ENCODE results near the gene CCNY.

Gene CCNY

DNA sequence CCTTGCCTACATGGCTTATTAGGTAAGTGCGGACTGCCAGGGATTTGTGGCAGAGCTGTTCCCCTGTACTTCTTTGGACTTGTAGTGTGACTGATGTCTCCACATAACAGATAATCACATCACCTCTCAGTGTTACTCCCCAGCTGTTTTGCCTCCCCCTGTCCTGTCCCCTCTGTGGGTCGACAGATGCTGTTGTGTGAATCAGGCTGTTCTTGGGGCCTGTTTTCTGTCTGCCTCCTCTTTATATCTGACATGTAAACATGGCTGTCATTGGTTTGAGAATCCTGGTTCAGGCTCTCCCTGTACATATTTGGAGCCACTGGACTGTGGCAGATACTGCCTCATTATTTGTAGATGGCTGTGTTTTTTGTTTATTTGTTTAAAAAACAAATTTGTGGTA is 22.7 kb downstream of the CCNY start:
- no peak for DNase-seq

DNA sequence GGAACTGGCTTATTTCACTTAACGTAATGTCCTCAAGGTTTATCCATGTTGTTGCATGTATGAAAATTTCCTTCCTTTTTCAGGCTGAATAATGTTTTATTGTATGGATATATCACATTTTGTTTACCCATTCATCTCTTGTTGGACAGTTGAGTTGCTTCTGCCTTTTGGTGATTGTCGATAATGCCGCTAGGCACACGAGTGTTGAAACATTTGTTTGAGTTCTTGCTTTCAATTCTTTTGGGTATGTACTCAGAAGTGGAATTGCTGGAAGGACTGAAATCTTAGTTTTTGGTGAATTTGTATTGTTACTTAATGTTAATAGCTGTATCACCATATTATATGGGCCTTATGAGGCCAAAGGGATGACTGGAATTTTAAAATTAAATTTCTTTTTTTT is 23.6 kb downstream of the CCNY start:
- DNase-seq, result no peak

DNA sequence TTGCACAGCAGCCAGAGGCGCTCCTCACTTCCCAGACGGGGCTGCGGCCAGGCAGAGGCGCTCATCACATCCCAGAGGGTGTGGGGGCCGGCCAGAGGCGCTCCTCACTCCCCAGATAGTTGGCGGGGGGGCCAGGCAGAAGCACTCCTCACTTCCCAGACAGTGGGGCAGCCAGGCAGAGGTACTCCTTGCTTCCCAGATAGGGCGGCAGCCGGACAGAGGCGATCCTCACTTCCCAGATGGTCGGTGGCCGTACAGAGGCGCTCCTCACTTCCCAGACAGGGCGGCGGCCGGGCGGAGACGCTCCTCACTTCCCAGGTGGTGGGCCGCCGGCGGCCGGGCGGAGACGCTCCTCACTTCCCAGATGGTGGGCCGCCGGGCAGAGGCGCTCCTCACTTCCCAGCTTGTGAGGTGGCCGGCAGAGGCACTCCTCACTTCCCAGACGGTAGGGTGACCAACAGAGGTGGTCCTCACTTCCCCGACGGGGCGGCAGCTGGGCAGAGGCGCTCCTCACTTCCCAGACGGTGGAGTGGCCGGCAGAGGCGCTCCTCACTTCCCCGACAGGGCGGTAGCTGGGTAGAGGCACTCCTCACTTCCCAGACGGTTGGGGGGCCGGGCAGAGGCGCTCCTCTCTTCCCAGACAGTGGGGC is 26.5 kb downstream of the CCNY start:
- no peak for DNase-seq

DNA sequence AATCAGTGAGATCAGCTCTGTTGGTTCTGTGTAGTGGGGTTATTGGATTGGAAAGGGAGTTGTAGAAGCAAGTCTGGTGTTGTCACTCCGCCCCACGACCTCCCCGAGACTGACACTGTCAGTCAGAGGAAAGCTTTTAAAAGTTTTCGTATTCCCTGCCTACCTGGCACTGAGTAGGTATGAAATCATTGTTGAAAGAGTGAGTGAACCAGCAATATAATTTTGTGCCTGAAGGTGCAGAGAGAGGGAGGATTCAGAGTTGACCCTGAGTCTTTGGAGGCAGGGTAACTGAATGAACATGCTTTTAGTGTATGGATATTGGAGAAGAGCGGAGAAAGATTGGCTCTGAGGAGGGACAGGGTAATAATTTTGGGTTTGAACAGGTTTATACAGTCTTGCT is 27.3 kb downstream of the CCNY start:
- DNase-seq, result no peak

DNA sequence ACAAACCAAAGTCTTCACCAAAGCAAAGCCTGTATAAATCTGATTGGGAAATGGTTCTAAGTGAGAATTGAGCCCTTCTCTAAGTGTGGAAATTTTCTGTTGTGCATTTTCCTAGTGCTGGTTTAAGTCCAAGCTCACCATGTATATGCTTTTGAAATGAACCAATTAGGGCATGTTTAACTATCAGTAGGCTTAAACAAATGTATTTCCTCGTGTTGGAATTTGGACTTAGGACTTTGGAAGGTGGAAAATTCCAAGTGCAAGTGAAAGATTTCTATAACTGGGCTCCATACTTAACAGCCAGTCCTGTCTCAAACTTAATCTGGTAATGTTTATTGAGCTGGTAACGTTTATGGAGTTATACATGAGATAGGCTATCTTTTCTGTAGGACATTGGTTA is 28.5 kb downstream of the CCNY start:
- no peak for DNase-seq

DNA sequence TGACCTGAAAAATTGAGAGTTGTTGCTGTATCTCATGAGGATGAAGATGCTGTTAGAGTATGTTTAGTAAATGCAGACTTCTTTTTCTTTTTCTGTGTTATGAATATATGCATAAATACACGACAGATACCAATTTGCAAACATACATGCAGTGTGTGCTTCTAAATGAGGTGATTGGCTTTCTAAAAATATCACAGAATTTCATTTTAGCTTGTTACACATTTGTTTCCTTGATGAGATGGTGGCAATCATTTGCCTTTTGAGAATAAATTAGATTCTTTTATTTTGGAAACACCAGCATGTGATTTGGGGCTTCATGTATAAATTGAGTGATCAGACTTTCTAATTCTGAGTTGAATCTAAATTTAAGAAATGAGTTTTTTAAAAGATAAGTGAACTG is 29.7 kb downstream of the CCNY start:
- no peak for DNase-seq

DNA sequence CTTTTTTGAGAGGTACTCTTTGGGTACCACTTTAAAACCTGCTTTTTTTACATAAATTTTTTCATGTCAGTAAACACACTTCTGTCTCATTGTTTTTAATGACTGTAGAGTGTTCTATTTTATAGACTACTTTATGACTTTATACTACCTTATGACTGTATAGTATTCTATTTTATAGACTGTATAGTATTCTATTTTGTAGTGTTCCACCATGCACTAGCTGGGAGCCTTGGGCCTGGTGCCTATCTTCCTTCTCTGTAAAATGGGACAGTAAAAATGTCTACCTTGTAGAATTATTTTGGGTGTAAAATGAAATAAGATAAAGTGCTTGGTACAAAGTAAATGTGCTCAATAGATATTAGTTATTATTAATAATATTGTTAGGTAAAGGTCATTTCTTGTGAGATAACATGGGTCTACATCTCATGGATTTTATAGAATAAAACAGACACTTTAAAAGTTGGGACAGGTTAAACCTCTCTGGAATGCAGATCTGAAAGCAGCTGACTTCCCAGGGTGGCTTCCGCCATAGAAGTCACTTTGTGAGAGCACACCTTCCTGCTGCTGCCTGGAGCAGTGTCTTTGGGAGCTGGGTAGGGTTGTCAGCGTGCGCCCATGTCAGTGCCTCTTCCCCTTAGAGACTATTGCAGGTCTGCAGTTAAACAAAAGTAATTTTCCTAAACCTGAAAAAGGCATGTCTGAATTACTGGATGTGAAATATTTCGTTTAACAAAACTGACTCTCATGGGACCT is 31.0 kb downstream of the CCNY start:
- no peak for DNase-seq

DNA sequence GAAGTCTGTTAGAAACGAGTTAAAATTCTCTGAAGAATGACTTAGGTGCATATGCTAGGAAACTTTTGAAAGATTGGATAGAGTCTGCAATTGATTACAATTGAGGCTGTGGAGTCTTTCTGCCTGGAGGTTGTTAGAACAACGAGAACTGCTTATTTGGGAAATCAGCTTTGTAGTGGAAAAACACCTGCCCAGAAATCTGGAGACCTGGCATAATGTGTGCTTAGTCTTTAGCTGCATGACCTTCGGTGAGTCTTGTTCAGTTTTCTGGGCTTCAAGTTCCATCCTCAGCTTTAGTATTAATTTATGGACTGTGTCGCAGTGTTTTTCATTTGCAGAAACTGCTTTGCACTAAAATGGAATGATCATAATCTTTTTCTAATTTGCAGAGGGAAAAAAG is 31.7 kb downstream of the CCNY start:
- DNase-seq, result no peak

DNA sequence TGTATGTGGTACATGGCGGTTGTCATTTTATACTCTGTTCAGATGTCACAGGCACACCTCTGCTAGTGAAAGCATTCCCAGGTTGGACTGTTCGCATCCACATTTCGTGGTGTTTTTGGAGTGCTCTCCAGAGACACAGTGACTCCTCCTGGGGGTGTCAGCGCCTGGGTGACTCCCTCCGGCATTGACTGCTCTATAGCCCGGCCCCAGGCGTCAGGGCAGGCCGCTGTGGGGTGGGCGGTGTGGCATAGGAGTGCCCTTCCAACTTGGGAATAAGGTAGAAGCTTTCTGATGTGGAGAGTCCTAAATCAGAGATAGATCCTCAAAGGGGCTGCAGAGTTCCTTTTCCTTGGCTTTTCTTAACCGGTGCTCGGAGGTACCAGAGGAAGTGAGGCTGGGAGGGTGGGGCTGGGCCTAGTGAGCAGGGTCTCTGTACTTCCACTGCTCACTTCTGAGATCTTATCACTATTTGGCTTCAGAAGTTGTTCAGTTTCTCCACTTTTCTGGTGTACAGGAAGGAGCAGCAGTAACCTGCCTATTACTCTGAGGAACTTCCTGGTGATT is 32.3 kb downstream of the CCNY start:
- DNase-seq, result no peak

DNA sequence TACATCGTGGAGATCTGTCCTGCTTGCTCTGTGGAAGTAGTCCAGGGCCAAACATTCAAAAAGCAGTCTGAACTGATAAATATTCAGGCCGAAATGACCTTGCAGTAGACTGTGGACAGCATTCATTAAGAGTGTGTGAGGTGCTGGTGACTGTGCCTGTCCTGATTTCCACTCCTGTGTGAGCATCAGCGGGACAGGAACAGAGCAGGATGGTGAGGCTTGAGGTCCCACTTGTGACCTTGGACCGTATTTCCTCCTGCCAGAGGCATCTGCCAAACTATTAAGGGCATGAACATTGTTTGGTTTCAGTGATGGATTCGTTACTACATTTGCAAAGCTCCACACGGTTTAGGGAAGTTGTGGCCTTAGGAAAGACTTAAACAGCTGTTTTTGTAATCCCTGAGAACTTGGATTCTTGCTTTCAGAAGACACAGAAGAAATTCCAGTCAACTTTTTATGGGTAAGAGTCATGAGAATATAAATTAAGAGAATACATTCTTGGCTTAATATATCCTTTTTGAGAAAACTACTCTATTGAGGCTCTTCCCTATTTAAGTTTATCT is 32.8 kb downstream of the CCNY start:
- no peak for DNase-seq

DNA sequence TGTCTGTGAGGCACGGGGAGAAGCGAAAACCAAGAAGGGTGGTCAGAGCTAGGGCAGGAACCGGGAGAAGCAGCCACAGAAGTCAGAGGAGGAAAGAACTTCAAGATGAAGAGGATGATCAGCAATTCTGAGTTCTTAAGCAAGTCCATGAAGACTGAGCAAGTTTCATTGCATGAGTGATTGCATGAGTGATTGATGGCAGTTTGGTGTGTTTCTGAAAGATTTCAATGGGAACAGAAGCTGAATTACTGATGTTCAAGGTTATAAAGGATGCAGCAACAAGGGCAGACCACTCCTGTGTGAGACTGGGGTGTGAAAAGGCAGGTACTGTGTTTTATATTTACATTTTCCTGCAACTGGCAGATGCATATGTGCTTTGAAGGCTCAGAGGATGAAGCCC is 35.4 kb downstream of the CCNY start:
- no peak for DNase-seq

DNA sequence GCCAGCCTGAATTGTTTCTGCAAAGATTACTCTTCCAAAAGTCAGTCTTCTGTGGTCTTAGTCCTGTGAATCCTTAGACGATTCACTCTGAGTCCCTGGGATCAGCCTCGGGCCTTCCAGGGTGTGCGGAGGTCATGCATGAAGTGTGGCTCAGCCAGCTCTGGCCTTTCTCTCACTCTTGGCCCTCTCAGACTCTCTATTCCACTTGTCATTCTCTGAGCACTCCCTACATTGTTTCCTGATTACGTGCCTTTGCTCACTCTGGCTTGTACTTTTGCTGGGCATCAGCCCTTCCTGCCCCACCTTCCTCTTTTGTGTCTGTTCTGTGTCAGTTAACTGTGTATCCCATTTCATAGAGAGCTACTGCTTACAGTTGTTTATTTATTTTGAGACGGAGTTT is 36.0 kb downstream of the CCNY start:
- no peak for DNase-seq

DNA sequence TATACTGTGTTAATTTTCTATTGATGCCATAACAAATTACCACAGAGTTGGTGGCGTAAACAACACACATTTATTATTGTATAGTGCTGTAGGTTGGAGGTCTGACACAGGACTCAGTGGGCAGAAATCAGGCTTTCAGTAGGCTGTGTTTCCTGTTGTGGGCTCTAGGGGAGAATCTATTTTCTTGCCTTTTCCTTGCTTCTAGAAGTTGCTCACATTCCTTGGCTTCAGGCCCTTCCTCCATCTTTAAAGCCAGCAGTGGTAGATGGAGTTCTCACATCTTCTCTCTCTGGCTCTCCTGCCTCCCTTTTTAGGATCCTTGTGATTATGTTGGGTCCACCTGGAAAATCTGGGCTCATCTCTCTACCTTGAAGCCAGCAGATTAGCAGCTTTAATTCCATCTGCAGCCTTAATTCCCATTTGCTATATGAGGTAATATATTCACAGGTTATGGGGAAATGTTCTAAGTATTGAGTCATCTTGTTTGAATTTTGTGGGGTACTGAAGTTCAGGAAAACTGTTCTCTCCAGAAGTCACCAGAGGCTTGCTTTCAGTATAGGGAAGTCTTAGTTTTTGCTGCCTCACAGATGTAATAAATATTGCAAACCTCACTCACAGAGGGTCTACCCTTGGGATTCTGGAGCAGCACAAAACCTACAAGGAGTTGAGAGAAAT is 38.9 kb downstream of the CCNY start:
- no peak for DNase-seq

DNA sequence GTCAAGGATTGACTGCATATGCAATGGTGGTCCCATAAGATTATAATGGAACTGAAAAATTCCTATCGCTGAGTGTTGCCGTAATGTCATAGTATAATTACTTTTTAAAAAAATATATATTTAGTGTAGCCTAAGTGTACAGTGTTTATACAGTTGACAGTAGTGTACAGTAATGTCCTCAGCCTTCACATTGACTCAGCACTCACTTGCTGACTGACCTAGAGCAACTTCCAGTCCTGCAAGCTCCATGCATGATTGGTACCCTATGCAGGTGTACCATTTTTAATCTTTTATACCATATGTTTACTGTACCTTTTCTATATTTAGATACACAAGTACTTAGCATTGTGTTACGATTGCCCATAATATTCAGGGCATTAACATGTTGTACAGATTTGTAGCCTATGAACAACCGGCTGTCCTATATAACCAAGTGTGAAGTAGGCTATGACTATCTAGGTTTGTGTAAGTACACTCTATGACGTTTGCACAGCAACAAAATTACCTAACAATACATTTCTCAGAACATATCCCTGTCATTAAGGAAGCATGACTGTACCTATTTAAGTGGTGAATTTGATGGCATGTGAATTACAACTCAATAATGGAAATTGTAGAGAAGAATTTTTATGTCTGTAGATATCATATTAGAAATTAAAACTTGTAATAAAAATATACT is 40.9 kb downstream of the CCNY start:
- no peak for DNase-seq

DNA sequence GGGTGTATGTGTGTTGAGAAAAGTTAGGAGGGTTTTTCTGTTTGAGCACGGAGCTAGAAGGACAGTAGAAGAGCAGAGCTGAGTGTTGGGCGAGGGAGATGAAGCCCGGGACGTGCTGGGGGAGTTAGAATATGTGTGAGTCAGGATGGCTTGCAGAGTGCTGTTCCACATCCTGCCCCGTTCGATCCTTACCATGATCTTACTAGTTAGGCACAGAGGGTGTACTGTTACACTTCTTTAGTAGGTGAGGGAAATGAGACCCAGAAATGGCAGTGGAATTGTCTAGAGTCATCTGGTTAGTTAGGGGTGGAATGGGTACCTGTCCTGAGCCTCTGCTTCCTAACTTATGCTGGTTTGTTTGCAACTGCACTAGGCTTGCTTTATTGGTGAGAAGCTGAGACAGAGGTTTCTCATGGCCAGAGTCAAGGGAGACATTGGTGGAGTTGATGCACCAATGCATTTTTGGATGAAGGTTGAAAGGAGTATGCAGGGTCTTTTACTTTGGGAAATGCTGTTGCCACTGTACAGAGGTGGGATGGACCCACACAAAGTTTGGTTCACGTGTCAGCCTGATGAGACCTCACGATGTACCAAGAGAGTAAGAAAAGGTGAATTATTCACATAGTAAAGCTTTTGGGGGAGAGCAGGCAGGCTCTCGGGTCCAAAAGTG is 42.4 kb downstream of the CCNY start:
- no peak for DNase-seq

DNA sequence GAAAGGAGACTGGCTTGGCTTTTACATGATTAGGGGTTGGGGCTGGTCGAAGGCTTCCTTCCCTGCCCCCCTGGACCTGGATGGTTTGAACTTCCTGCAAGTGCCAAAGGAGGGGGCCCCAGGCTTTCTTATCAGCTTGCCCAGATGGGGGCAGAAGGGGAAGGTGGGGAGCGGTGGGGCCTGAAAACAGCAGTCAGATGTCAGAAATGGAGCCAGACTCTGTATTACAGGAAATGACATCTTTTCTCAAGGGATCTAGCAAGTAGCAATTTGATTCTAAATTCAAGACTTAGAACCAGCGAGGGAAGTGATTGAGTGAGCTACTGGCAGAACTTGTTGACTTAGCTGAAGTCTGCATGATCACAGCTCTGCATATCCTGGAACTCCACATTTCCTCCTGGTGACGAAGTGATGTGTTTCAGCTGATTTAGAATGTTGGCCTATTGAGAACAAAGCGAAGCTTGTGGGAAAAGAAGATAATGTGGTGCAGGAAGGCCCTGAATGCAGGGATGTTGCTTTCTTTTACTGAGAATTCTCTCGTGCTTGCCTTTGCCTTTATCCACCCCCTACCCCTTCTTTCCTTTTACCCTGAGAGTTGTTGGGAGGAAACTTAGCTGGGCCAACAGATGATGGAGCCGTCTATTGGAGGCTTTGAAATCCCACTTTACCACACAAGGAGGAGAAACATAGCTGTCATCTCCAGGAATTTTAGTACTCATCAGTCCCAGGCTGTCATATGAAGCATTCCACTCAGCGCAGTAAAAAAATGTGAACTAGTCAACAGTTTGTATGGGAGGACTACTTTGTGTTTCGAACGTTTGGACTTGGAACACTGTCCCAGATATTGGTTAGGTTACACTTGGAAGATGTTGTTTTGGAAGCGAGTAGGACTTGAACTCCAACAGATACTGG is 43.2 kb downstream of the CCNY start:
- DNase-seq, result no peak

DNA sequence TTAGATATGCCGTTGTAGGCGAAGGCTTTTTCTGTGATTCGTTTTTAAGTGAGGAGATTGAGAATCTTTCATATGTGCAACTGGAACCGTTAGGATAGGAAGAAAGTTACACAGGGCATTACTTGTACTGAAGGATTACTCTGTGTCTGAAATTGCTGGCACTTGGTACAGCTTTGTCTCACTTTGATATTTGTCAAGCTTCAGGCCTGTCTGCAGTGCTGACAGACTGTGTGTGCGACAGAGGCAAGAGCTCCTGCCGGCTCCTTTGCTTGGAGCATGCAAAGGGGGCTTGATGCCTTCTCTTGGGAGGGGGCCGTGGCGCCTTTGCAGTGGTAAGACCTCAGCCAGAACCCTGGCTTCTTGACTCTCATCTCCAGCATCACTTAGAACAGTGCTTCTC is 45.8 kb downstream of the CCNY start:
- no peak for DNase-seq

DNA sequence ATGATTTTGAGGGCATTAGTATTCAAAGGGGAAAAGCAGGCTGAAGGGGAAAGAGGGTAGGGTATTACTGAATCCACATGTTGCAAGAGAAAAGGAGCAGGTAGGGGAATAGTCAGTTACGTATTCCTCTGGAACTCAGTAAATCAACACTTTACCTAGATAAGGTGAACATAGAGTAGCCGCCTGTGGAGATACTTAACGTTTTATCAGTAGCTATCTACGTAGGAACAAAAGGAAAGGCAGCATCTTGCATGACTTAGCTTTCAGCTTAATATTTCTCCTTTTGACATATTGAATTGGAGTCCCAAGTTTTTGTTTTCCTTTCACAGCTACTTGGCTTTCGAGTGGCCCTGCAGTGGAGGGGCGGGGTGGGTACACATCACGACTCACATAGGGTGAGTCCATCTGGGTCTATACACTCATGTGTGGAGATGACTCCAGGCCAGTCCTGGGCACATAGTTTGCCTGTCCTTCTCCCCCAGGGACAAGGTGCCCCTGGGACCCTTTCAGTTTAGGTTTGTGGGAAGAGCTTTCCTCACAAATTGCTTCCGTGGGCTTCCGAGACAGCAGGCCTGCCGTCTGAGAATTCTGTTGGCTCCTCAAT is 48.1 kb downstream of the CCNY start:
- DNase-seq, result peak; percentile 16

DNA sequence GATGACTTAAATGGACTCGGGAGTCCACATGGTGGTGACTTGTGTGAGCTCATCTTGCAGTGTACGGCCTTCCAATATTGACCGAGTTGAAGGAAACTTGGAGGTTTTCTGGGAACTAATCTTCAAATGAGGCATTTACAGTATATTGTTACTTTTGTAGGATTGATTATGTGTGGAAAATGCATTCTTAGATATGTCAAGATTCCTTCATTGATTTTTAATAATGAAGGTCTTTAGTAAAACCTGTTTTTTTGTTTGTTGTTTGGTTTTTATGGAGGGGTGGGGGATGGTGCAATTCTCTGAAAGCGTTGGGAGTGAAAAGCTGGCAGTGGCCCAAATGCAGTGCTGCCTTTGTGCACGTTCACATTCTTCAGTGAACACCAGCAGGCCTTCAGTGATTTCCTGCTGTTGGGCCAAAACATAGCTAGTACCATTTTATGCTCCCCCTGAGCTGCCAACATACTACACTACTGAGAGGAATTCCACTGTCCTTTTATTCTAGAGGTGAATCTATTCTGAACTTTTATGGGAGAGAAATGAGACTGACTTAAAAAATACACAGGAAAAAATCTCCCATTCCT is 50.4 kb downstream of the CCNY start:
- DNase-seq, result no peak

DNA sequence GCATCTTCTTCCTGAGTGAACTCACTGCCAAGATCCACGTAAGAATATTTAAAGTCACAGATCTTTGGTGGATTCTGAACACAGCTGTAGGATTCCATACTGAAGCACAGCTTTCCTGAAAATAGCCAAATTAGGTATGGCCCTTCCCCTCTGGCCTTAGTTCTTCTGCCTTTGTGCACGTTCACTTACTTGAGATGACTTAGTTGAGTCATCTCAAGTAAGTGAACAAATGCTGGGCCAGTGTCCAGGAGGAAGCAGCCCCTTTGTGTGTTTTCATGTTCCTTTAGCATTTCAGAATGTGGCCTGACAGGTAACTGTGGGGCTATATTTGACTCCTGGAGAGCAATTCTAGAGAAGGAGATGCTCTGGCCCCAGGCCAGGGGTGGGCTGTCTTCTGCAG is 51.5 kb downstream of the CCNY start:
- DNase-seq, result no peak

DNA sequence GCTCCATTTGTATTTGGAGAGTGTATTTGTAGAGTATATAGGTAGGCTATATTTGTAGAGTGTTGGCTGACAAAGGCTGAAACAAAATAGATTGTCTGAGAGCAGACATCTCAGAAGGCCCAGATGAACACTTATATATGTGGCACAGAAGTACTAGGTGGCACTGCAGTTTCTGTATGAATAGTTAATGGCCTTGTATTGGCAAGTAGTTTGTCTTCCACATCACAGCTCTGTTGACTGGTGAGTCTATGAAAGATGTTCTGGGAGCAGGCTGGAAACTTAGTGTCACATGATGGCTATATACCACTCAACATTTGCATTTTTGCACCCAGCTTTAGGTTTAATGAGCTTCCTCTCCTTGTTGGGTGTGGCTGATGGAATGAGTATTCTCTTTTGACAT is 51.9 kb downstream of the CCNY start:
- DNase-seq, result peak; percentile 35

Measured in NCI-H187 treated with DMSO at 0.1 percent for 48 hours (cell line).